Renal cortical epithelial cell (primary cell): ENCODE data around the gene AMH. TPM values are rescaled to one million over a fixed set of nuclear protein-coding genes. Genes with fewer than 3 reads are reported as not detected.

ENCODE experiments used
- DNase-seq: peaks from one replicate; pipeline ENCODE4 v3.0.0-alpha.2; 2011; ENCODE audit warnings: low read depth
- total RNA-seq: library from RNA; depleted of rRNA; stranded (reverse); fragments of >200 nt; gene quantifications from 2 replicates; pipeline ENCODE4 v1.2.3, GENCODE V29; 2014

Gene AMH
- total RNA-seq, 1 donor from 2014 or later = 1.0 TPM

DNA sequence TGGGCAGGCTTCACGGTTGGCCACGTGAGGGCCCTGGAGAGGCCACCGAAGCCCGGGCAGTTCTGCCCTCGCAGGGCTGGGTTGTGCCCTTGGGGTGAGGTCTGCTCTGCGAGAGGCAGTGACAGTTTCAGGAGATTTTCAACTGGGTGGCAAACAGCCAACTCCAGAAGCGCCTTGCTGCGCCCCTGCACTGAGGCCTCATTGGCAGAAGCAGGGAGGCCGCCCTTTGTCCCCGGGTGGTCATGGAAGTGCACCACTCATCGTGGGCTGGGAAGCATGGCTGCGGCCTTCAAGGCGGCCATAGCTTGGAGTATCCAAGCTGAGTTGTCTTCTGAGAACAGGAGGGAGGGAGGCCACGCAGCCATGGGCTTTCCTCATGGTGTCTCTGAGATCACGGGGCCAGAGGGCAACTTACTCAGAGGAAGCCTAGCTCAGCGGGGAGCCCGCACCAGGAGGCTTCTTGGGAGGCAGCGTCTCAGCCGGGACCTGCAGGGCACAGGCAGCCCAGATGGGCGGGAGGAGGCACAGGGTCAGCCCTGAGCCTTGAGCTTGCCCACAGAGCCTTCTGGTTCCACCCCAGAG lies 27.8 kb upstream of the AMH start:
- peak; percentile 4 for DNase-seq

- DNase-seq = no peak
Measured at GRCh38 chr19:2221918-2222317, 27.2 kb upstream of the AMH start.

DNA sequence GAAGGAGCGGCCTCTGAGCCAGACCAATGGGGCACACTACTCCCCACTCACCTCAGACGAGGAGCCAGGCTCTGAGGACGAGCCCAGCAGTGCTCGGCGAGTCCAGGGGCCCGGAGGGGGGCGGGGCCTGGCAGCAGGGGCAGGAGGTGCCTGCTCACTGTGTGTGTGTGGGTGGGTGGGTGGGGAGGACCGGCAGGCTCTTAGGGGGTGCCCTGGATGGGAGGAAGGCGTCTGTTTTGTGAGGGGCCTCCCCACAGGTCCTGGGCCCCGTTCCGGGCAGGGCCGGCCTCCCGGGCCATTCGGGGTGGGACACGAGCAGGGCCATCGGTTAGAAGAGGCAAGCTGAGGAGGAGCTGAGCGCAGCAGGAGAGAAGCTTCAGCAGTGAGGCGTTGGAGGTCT lies 25.7 kb upstream of the AMH start:
- DNase-seq = no peak

- no peak for DNase-seq
Measured at GRCh38 chr19:2223959-2224358, 25.2 kb upstream of the AMH start.

DNA sequence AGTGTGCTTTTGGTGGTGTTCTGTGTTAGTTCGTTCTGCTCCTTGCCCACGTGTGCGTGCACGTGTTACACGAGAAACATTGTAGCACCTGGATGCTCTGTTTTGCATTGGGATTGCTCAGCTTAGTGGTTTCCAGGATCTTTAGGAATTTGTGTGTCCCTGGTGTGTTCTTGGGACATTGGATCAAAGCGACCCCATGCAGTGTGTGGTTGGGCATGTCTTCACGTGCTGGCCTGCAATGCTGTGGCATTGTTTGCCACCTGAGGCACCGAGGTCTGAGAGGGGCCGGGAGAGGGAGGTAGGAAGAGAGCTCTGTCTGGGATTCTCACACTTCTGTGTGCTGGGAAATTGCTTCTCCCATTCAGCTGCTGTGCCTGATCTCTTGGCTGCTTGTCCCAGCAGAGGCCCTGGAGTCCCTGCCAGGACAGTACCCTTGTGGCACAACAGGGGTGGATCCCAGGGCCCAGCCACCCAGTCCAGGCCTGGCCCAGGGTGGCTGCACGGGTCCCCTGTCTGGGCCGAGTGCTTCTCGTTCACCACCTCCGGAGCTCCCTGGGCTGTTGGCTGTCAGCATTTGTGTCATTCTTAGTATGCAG lies 24.3 kb upstream of the AMH start:
- no peak for DNase-seq

GRCh38 chr19:2225415-2226050 lies 23.6 kb upstream of the AMH start:
- DNase-seq = no peak

GRCh38 chr19:2226051-2226839 lies 22.9 kb upstream of the AMH start:
- DNase-seq = no peak

DNA sequence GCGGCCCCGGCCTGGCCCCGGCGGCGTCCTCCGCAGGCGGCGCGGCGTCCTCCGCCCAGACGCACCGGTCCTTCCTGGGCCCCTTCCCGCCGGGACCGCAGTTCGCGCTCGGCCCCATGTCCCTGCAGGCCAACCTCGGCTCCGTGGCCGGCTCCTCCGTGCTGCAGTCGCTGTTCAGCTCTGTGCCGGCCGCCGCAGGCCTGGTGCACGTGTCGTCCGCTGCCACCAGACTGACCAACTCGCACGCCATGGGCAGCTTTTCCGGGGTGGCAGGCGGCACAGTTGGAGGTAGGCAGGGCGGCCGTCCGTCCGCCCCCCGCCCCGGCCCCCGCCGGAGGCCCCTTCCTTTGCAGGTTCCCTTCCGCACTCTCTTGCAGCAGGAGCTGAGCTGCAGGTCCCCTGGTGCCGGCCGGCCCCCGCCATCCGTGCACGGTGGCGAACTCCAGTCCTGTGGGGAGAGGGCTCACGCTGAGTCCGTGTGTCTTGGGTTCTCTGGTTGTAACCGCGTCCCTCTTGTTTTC lies 22.2 kb upstream of the AMH start:
- DNase-seq = no peak

- DNase-seq = no peak
Measured at GRCh38 chr19:2227415-2228156, 21.5 kb upstream of the AMH start.

DNA sequence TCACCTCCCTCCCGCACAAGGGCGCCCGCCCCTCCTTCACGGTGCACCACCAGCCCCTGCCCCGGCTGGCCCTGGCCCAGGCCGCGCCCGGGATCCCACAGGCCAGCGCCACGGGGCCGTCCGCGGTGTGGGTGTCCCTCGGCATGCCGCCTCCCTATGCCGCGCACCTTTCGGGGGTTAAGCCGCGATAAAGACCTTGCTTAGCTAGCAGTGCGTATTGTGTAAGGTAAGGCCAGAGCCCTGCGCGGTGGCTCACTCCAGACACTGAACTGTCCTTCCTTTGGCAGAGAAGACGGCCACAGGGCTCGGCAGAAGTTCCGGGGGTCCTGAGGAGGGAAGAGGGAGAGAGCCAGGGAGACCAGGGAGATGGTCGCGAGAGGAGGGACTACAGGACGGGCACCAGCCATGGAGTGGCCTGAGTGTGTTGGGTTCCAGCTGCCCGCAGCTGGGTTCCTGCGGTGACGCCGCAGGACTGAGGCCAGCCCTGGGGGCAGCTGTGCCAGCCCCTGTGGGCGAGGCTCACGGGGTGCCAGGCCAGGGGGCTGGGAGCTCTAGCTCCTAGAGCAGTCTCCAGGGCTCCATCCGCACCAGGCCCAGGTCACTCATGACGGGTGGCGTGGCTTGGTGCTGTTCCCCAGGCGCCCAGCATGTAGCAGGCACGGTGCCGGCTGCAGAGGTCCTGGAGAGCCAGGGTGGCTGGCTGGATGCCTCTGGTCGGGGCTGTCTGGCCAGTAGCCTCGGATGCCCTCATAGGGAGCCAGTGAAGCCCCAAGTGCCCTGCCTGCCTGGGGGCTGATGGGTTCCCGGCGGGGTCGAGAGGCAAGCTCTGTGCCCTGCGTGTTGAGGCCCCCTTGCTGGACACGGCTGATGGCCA lies 20.7 kb upstream of the AMH start:
- no peak for DNase-seq

DNA sequence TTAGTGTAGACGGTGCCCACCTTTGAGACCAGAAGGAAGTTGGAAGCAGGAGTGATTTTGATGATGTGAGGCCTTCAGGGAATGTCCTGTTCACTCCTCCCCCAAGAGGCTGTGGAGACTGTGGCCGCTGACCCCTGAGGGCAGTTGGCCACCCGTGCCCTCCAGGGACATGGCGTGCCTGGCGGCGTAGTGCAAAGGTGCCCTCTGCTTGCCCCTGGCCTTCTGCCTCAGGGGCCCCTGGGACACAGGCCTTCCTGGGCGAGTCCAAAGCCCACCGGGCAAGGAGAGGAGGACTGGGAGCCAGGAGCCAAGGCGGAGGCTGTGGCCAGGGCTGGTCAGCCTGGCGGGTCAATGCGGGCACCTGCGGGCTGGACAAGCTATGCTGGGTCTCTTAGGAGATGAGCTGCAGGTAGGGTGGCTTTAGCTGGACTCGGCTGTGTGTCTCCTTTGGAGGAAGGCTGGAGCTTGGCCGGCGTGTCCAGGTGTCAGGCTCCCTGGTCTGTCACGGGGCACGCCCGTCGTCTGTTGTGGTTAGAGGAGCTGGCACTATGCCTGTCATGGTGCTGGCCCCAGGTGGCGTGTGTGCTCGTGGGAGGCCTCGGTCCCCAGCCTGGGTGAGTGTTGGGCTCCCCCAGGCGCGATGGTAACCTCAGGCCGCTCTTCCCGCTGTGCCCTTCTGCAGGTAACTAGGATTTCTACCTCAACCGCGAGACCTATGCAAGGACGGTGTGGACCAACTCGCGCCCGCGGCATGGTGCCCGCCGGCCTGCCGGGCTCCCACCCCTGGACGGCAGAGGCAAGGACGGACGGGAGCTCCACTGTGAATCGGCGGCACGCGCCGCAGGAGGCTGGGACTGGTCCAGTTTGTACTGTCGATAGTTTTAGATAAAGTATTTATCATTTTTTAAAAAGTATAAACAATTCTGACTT lies 19.8 kb upstream of the AMH start:
- no peak for DNase-seq

- no peak for DNase-seq
Measured at GRCh38 chr19:2230033-2230531, 19.0 kb upstream of the AMH start.

- no peak for DNase-seq
Measured at GRCh38 chr19:2230807-2231533, 18.2 kb upstream of the AMH start.

- no peak for DNase-seq
Measured at GRCh38 chr19:2231621-2232221, 17.4 kb upstream of the AMH start.

DNA sequence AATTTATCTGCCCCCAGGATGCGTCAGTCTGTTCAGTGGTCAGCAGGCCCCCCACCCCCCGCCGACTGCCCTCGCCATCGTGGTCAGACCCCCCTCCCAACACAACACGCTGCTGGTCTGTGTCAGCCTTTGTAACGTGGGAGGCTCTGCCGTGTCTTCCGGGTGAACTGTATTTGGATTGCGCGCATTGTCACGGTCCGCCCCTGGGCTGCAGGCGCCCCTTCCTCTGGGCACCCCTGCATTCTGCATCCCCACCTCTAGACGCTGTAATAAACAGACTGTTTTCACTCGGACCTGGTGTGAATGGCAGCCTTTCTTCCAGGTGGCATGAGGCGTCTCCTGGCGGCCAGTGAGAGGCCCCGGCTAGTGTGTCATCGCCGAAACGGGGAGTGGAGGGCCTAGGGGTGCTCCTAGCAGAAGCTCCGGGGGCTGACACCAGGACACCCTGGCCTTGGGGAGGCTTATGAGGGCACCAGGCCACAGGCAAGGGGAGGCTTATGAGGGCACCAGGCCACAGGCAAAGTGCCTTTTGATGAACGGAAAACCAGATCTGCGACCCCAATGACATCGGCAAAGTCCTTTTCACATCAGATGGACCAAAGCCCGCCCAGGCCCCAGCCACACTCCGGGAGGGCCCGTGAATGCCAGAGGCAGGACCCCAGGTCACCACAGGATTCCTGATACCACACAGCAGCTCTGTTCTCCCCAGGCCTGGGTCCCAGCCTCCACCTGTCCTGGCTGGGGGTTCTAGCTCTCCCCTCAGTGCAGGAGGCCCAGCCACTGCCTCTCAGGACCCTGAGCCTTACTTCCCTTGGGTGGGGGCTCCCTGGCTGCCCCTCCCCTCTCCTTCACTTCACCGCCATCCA lies 16.6 kb upstream of the AMH start:
- DNase-seq = no peak

GRCh38 chr19:2233601-2234280 lies 15.4 kb upstream of the AMH start:
- no peak for DNase-seq

- no peak for DNase-seq
Measured at GRCh38 chr19:2234996-2235380, 14.1 kb upstream of the AMH start.
